RWPE1 (cell line): ENCODE measurements around the gene SLC24A3.

Experiments used
- CTCF ChIA-PET: fragments of 350-600 bp; sonication (Branson Sonifier 250); formaldehyde crosslinking; extraction: SDS; loops from one replicate; lab custom pipeline; 2021; lab: Yijun Ruan, JAX
- POLR2A ChIA-PET: fragments of 400-600 bp; formaldehyde crosslinking; extraction: SDS; loops from one replicate; lab custom pipeline; 2020; ENCODE audit warnings: antibody characterized with exemption; ENCODE audit not compliant: low non-redundant PET; lab: Yijun Ruan, JAX
- DNase-seq: peaks from one replicate; pipeline ENCODE4 v3.0.0; 2012; ENCODE audit warnings: low spot score
- H3K27ac ChIP-seq: fragments of 450-650 bp; 2 replicates; pipeline ENCODE4 v1.5.1; 2017
- CTCF ChIP-seq: fragments of 450-650 bp; conservative IDR thresholded peaks from 2 replicates; pipeline ENCODE4 v1.5.1; 2017; ENCODE audit warnings: low read depth, mild to moderate bottlenecking

SLC24A3 gene

GRCh38 chr20:19506021-19506420, 293.6 kb downstream of the SLC24A3 start:
- ChIA-PET POLR2A (no interaction called here), CTCF (no interaction called here)
- DNase-seq, result no peak
- no peak for TF ChIP-seq CTCF
- H3K27ac ChIP-seq, result no peak overlapping the region

GRCh38 chr20:19508449-19508848, 296.0 kb downstream of the SLC24A3 start:
- ChIA-PET POLR2A (no interaction called here), CTCF (no interaction called here)
- no peak for DNase-seq
- TF ChIP-seq CTCF, result no peak
- H3K27ac ChIP-seq, result no peak overlapping the region

DNA sequence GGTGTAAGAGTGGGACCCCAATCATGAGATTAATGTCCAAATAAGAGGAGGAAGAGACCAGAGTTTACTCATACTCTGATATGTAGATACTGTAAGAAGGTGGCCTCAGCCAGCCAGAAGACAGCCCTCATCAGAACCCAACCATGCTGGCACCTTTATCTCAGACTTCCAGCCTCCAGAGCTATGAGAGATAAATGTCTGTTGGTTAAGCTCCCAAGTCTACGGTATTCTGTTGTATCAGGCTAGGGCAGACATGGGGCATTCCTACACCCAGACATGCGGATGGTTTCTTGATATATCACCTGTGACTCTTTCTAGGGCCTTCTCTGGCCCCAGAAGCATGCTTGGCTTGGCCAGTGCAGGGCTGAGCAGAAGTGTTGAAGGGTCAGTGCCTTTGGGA, 298.2 kb downstream of the SLC24A3 start:
- CTCF ChIA-PET, result no interaction called here
- no peak overlapping the region for H3K27ac ChIP-seq
- no peak for TF ChIP-seq CTCF
- no peak for DNase-seq
- POLR2A ChIA-PET, result no interaction called here

GRCh38 chr20:19511931-19512330, 299.5 kb downstream of the SLC24A3 start:
- no peak overlapping the region for H3K27ac ChIP-seq
- ChIA-PET CTCF (interaction anchor here (0.6 to 0.7 kb wide), 2 partner anchors 85 to 1723 kb away, joined by 3 read pairs; no protein-coding TSS in a partner anchor), POLR2A (no interaction called here)
- DNase-seq, result no peak
- no peak for TF ChIP-seq CTCF

GRCh38 chr20:19512886-19513677, 300.6 kb downstream of the SLC24A3 start:
- CTCF ChIA-PET, result no interaction called here
- DNase-seq, result no peak

DNA sequence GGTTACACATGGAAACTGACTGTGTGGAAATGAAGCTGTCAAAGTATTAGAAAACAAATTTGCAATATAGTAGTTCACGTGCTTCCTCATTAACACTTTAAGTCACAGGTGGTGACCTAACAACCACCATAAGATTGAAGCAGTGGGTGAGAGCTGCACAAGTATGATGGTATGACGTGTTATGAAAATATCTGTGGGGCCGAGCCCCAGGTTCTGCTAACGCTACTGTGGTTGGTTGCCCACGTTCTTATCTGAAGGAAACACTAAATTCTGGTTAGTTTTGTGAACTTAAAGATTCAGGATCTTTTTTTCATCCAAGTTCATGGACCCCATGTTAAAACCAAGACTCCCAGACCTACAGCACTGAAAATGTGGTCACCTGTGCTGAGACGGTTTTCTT, 302.6 kb downstream of the SLC24A3 start:
- CTCF ChIA-PET, result no interaction called here
- TF ChIP-seq CTCF, result no peak
- POLR2A ChIA-PET, result no interaction called here
- DNase-seq, result no peak
- no peak overlapping the region for H3K27ac ChIP-seq

More at GRCh38 chr20:19512886-19513677, 300.6 kb downstream of the SLC24A3 start:
- TF ChIP-seq CTCF, result no peak
- POLR2A ChIA-PET, result no interaction called here
- no peak overlapping the region for H3K27ac ChIP-seq
